Measurements from ENCODE around the gene RHEX. TPM values are rescaled to one million over a fixed set of nuclear protein-coding genes. Genes with fewer than 3 reads are reported as not detected.

RHEX gene
- not detected in 5 replicates for total RNA-seq (2022; extraction: Qiagen RNA extraction)

GRCh38 chr1:206052919-206053610 is at the start of gene RHEX:
TSS of gene RHEX (plus strand) at chr1:206053173. CDS start at chr1:206097829, 44,656 bp downstream.

GRCh38 chr1:206023695-206024094 is 29.3 kb upstream of the RHEX start, which contains the start of gene CTSE:
TSS of gene CTSE (minus strand) at chr1:206023895. CDS start at chr1:206023791, 104 bp downstream.

GRCh38 chr1:206117151-206117948 is 64.4 kb downstream of the RHEX start, which contains the start of gene AVPR1B:
TSS of gene AVPR1B (minus strand) at chr1:206117388. CDS start at chr1:206116890, 498 bp downstream.

Other genes with a start within 250 kb of the RHEX start
- gene SLC41A1, start 240.0 kb upstream of the RHEX start, total RNA-seq (2022; extraction: Qiagen RNA extraction): 17.6 to 28.6 TPM (median 19.3 TPM) in 5 replicates
- not detected in 5 replicates for gene PM20D1, start 203.0 kb upstream of the RHEX start, total RNA-seq (2022; extraction: Qiagen RNA extraction)
- gene SLC26A9, start 109.7 kb upstream of the RHEX start, total RNA-seq (2022; extraction: Qiagen RNA extraction): 0.06 to 0.15 TPM (median 0.10 TPM) in 5 replicates
- gene RAB7B, start 49.8 kb upstream of the RHEX start, total RNA-seq (2022; extraction: Qiagen RNA extraction): 0.58 to 1.7 TPM (median 1.1 TPM) in 5 replicates
- gene CTSE, start 29.3 kb upstream of the RHEX start, total RNA-seq (2022; extraction: Qiagen RNA extraction): 0.08 TPM in 1 of 5 replicates, not detected in the others
- not detected in 5 replicates for gene AVPR1B, start 64.2 kb downstream of the RHEX start, total RNA-seq (2022; extraction: Qiagen RNA extraction)
- gene FAM72A, start 149.7 kb downstream of the RHEX start, total RNA-seq (2022; extraction: Qiagen RNA extraction): 10.1 to 10.7 TPM (median 10.5 TPM) in 5 replicates
- 20.7 to 32.8 TPM (median 29.2 TPM) in 5 replicates for gene SRGAP2, start 150.4 kb downstream of the RHEX start, total RNA-seq (2022; extraction: Qiagen RNA extraction)